Lung microvascular endothelial cell (primary cell): ENCODE results near the gene LPAR2. TPM values are rescaled to one million over a fixed set of nuclear protein-coding genes. Genes with fewer than 3 reads are reported as not detected.
A peak's percentile ranks its signal among the peaks of the same experiment; 100 is the strongest.
"Not testable (repeated sequence)": the region's sequence is repeated elsewhere in the genome, so short reads cannot be mapped to it uniquely, and the experiment has no call there.

Source experiments
- DNase-seq, 2 donors: peaks; one replicate each; pipeline versions ENCODE4 v3.0.0 to v3.0.0-alpha.2; 2010; ENCODE audit warnings: low read depth in 2 of 2
- total RNA-seq: library from RNA; depleted of rRNA; stranded (reverse); fragments of >200 nt; gene quantifications from 2 replicates; pipeline ENCODE4 v1.2.1, GENCODE V29; 2014

The LPAR2 gene
- 0.40 and 0.44 TPM in 2 replicates for total RNA-seq

DNA sequence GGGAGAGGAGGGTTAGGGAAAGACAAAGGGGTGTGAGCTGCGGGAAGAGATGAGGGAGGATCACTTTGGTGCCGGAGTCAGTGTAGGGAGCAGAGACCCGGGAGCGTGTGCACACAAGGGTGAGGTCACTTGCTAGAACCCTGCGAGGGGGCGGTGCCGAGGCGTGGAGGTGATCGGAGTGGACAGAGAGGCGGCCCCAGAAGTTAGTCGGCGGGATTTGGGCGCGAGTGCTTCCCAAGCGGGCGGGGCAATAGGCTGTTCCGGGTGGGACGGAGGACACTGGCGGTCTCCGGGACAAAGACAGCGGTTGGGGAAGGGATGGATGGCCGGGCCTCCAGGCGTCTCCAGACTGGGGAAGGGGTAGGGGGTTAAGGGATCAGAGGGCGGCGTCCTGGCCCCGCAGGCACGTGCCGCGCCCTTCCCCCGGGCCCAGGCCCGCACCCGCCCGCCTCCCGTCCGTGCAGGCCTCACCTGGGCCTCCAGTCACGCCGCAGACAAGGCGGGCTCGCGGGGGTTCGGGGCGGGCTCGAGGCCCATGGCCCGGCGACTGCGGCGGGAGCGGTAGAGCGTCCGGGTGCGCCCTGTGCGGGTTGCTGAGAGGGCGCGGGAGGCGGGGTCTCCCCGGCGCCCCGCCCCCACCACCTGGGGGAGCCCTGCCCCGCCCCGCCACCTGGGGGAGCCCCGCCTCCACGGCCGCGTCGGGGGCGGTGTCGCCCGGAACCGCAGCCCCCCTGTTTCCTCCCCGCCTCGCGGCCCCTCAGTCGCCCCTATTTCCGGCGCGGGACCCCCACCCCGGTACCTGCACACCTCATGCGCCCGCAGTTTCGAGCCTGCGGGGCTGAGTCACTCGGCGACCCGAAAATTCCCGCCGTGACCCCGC lies at the start of gene LPAR2:
TSS of gene LPAR2 (minus strand) at position 600 of the 880 bp plus-strand sequence. CDS start 945 bp downstream, outside the sequence.
- DNase-seq = no peak

DNA sequence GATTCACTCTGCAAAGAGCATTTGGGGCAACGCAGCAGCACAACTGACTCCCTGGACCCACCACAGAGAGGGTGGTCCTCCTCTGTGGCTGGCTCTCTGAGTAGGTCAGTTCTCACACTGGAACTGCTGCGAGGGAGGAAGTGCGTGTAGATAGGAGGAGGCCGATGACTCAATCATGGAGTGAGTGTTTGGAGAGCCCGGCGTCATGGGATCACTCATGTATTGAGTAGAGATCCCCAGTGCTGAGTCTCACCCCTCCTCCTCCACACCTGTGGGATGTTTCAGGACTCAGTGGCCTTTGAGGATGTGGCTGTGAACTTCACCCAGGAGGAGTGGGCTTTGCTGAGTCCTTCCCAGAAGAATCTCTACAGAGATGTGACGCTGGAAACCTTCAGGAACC lies 49.6 kb upstream of the LPAR2 start:
- no peak for DNase-seq

DNA sequence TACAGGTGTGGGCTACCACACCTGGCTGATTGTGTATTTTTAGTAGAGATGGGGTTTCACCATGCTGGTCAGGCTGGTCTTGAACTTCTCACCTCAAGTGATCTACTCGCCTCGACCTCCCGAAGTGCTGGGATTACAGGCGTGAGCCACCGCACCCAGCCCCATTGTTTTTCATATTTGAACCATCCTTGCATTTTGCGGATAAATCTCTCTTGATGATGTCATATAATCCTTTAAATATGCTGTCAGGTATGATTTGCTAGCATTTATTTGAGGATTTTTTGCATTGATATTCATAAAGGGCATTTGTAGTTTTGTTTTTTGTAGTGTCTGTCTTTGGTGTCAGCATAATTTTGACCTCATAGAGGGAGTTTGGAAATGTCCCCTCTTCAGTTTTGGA lies 46.3 kb upstream of the LPAR2 start:
- DNase-seq = no peak

DNA sequence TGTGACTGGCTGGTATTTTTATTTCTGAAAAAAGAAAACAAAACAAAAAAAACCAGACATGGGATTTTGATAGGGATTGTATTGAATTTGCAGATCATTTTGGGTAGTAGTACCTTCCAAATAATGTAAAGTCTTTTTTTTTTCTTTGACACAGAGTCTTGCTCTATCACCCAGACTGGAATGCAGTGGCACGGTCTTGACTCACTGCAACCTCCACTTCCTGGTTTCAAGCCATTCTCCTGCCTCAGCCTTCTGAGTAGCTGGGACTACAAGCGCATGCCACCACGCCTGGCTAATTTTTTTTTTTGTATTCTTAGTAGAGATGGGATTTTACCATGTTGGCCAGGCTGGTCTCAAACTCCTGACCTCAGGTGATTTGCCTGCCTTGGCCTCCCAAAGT lies 44.8 kb upstream of the LPAR2 start:
- DNase-seq = peak in 1 of 2 donors; percentile 3

DNA sequence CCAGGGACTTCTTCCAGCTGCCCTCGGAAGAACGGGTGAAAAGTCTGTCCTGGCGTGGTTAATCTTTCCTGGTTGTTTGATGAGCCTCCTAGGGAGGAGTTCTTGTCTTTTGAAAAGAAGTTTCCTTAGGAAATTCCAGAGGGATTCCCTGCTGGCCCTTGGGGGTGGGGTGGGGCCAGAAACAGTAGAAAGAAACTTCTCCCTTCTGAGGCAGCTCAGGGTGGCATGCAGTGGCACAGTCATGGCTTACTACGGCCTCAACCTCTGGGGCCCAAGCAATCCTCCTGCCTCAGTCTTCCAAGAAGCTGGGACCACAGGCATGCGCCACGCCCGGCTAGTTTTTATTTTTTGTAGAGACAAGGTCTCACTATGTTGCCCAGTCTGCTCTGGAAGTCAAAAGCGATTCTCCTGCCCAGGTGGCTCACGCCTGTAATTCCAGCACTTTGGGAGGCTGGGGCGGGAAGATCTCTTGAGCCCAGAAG lies 42.1 kb upstream of the LPAR2 start:
- peak in 1 of 2 donors; percentile 2 for DNase-seq

DNA sequence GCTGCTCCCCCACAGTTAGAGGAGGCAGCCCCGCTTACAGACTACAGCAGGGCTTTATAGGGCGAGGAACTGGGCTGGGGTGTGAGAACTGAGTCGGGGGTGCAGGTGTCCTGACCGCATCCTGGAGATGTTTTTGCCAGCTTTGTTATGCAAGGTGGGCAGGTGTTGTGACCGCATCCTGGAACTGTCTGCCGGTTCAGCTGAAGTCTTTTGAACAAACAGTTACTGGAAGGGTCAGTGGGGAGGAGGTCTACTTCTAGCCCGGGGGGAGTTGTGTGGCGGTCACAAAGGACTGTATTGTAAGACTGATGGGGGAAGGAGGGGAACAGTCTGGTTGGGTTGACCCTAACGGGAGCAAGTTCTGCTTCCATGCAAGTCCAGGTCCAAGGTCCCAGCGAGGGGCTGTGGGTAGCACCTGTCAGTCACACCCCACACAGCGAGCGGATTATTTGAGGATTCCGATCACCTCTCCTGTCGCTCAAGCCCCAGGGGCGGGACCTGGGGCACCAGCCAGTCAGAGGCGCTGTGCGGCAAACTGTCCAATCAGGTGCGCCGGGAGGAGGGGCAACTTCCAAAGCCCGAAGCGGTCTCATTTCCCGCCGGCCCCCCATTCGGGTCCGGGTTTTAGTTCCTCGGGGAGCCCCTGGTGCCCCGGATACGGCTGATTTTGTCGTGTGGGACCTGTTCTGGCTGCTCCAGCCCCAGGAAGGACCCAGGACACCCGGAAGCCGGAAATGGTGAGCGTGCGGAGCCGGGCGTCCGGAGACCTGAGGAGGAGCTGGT lies 40.4 kb upstream of the LPAR2 start, which contains the start of gene ZNF101:
TSS of gene ZNF101 (plus strand) at position 610 of the 783 bp plus-strand sequence. CDS start at position 735, 125 bp downstream.
- DNase-seq = peak; percentile 91 to 94

DNA sequence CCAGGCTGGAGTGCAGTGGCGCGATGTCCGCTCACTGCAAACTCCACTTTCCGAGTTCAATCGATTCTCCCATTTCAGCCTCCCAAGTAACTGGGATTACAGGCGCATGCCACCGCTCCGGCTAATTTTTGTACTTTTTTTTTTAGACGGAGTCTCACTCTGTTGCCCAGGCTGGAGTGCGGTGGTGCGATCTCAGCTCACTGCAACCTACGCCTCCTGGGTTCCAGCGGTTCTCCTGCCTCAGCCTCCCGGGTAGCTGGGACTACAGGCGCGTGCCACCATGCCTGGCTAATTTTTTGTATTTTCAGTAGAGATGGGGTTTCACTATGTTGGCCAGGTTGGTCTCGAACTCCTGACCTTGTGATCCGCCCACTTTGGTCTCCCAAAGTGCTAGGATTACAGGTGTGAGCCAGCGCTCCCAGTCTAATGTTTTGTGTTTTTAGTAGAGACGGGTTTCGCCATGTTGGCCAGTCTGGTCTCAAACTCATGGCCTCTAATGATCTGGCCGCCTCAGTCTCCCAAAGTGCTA lies 37.5 kb upstream of the LPAR2 start:
- not testable (repeated sequence) for DNase-seq

DNA sequence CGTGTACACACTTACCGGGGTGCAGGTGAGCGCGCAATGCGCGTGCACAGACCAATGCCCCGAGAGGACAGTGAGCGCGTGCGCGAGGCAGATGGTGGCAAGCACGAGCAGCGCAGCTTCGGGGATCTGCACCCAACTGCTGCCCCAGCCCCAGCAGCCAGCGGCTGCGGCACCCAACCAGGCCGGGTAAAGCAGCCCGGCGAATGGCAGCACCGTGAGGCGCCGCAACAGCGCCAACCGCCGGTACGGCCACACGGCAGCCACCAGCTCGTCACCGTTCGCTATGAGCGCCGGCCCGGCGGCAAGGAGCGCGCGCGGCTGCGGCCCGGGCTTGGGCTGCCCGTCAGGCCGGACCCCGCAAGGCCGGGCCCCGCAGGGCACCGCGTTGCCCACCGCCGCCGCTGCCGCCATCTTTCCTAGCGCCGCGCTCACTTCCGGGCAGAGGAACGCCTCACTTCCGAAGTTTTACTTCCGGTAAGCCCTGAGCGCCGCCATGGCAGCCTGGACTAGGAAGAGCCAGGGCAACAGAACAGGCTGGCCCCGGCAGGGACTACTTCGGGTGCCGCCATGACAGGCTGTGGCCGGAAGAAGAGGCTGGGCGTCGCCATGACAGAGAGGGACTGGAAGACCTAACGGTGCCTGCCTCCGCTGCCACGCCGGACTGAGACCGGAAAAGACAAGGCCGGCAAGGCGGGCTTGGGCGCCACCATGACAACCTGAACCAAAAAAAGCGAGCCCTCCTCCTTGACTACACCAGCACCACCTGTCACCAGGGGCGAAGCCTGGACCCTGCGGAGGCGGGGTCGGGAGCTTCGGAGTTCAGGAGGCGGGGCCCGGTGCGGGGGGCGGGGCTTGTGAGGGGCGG lies 35.5 kb upstream of the LPAR2 start, which contains the start of gene ATP13A1:
TSS of gene ATP13A1 (minus strand) at position 421 of the 865 bp plus-strand sequence. CDS start at position 411, 10 bp downstream.
- DNase-seq = peak; percentile 98

DNA sequence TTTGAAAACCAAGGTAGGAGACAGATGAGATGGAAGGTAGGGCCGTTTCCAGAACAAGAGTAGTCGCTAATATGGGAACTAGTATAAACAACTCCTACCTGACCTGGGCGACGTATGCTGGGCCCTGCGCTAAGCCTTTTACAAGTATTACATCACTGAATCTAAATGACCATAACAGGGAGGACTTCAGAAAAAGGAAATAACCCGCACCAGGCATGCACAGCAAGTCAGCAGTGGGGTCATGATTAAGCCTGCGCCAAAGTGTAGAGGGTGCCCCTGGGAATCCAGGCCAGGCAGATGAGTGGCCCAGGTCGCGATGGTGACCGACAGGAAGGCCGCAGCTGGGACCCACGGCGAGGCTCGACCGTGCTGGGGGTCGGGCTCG lies 34.8 kb upstream of the LPAR2 start:
- peak in 1 of 2 donors; percentile 19 for DNase-seq

DNA sequence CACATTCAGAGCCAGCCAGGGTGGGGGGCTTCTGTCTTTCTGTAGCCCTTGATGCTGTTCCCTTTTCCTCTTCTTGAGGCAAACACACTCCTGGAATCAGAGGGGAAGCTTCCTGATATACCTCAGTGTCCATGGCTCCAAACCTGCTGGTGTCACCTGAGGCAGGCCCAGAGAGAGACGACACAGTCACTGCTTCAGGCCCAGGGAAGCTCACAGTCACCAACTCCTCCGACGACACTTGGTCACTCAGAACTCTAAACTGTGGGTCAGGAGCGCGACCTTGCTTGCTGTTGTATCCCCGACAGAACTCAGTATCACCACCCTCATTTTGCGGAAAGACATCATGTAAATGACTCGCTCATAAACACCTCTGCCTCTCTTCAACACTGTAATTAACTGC lies 34.3 kb upstream of the LPAR2 start:
- DNase-seq = no peak

DNA sequence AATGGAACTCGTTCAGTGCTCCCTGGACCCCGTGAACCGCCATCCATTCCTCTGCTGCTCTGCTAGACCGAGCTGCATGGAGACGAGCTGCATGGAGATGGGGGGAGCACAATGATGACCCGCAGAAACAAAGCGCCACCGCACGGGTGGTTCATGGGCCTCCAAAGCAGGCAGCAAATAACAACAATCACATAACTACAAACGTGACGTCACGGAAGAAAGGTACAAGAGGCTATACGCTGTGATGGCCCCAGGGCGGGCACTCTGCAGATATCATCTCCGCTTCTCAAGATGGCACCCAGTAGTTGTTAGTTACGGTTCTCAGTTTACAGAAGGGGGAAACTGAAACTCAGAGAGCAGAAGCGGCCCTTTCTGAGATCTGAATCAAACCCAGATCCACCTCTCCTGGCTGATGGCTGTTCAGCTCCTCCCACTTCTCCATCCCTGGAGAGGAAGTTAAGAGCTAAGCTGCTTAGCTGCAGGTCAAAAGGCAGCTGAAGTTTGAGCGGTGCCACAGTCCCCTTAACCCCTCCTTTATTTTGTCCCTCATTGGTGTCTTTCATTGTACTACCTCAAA lies 33.7 kb upstream of the LPAR2 start:
- DNase-seq = no peak

DNA sequence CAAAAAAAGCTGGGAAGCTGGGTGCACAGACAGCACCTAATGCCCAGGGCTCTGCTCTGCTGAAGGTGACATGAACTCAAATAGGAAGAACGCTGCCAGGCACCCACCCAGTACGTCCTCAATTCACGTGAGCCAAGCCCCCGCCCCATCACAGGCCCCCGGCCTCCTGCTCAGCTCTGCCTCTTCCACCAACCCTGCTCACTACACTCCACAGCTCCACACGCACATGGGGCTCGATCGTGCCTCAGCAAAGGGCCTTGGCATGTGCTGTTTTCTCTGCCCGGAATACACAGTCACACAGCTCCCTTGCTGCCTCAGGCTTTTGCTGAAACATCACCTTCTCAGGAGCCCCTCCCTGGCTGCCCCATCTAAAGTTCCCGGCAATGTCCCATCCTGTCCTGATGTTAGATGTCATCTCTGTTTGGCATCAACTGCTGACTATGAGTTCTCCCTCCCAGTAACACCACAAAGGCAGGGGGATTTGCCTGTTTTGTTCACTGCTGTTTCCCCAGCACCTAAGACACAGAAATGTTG lies 33.2 kb upstream of the LPAR2 start:
- DNase-seq = no peak

DNA sequence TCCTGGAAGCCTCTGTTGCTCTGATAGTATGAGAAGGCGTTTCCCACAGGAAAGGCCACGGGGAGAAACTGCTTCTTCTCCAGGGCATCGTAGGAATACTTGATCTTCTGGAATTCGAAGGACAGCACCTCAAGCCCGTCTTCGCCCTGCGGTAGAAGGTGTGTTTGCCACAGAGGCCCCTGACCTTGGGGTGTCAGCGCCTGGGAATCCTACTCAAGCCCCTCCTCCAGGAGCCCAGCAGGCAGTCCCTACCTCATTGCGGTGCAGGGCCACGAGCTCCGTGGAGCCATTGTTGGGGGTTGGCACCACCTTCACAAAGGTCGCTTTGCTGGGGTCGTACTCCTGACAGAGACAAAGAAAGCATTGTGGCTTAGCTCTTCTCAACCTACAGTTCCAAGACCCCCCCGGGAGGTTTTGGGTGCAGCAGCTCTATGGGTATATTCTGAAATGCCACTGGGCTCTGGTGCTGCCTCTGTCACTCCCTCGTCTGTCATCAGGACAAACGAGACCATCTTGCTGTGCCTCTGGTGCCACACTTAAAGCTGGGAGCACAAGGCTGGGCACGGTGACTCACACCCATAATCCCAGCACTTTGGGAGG lies 31.7 kb upstream of the LPAR2 start:
- no peak for DNase-seq

DNA sequence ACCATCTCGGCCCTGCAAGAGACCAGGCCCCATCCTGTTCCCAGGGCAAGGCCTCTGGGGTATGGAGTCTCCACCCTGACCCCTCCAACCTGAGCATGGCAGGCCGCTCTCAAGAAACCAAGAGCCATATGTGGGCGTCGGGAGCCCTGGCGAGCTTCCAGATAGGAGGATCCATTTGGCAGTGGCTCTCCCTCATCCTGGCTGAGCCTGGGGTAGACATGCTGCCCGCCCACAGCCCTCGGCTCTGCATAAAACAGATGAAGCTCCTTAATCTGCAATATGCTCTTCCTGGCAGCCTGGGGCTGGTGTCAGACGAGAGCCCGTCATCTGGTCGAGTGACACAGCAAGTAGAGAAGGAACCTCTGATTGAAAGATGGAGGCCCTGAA lies 29.4 kb upstream of the LPAR2 start:
- no peak for DNase-seq

DNA sequence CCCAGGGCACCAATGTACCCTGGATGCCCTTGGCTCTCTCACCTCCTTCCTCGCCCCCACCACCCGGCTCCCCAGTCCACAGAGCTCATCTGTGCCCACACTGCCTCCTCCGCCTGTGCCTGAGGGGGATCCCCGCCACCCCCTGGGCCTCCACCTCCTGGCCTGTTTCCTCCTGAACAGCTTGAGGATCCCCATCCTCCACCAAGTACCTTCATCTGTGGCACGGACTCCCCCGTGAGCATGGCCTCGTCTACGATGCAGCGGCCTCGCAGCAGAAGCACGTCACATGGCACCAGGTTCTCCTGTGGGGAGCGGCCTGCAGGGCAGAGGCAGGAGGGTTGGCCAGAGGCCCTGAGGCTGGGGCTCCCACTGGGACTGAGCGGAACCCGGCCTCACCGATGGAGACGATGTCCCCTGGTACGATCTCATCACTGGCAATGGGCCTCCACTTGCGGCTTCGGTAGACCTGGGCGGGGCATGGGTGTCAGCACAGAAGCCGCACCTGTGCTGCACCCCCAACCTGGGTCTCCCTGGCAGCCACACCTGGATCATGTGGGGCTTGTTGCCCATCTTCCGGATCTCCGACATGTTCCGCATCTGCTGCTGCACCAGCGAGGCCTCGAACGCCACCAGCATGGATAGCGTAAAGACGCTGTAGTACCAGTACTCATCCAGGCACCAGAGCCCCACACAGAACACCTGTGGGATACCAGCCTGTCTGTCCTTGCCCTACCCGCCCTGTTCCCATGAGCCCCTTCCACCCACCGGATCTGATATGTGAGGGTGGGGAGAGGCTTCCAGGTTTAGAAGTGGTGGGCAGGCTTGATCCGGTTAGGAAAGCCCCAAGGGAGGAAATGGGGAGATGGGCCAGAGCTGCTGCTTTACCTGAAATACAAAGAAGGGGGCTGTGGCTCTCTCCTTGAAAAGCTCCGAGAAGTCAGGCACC lies 28.7 kb upstream of the LPAR2 start:
- no peak for DNase-seq

DNA sequence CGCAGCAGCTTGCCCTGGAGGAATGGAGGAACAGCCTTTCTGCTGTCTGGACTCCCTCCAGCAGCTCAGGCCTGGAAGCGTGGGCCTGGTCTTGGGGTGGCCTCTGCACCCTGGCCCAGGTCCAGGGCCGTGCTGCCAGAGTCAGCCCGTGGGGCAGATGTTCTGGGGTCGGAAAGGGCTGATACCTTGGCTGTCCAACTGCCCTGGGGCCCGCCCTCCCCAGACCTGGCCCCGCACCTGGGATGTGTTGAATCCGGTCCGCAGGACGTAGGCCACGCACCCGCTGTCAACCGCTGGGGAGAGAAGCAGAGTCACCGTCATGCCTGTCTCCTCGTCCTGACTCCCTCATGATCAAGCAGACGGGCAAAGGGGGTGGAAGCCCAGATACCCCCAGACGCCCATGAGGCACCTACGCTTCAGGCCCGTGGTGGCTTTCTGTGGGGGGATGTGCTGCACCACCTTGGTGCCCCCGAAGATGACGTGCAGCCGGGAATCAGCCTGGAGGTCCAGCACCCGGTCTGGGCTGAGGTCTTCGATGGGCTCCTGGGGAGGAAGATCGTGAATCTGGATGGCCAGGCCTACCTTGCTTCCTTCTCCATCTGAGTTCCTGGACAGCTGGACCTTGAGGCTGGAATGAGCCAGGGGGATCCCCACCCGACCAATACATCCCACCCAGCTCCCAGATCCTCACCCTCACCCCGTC lies 27.8 kb upstream of the LPAR2 start:
- DNase-seq = no peak

DNA sequence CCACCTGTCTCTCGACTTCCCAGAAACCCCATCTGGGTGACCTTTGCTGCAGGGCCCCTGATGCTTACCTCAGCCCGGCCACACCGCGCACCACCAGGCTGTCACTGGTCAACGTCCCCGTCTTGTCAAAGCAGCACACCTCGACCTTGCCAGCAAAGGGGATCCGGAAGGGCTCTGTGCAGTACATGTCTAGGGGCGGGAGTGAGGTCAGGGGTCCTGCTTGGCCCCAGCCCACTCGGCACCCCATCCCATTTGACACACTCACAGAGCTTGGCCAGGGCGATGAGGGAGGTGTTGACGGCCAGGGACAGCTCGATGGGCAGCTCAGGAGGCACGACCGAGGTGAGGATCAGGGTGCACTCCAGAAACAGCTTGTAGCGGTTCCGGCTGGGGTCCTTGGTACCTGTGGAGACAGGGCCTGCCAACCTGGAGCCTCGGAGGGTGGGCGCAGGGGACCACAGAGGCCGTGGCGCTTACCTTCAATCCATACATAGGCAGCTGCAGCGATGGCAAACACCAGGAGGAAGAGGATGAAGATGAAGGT lies 27.1 kb upstream of the LPAR2 start:
- DNase-seq = no peak

DNA sequence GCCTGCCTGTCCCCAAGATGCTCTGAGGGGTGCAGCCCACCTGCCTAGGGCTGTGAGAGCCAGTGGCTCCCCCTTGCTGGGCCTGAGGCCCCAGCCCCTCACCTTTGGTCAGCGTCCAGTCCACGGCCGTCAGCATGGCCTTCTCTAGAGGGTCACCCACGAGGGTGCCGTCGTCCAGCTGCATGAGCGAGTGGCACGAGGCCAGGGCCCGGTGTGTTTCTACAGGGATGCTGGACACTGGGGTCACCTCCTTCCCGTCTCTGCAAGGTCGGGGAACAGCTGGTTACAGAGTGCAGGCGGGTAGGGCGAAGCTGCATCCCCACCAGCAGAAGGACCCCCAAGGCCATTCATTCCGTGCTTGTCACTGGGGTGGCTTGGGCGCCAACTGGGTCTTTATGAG lies 26.4 kb upstream of the LPAR2 start:
- no peak for DNase-seq
